ENCODE measurements around the gene MOB3B. TPM values are rescaled to one million over a fixed set of nuclear protein-coding genes. Genes with fewer than 3 reads are reported as not detected.

Gene MOB3B
- total RNA-seq, 6 experiments from 2014 or later: not detected

DNA sequence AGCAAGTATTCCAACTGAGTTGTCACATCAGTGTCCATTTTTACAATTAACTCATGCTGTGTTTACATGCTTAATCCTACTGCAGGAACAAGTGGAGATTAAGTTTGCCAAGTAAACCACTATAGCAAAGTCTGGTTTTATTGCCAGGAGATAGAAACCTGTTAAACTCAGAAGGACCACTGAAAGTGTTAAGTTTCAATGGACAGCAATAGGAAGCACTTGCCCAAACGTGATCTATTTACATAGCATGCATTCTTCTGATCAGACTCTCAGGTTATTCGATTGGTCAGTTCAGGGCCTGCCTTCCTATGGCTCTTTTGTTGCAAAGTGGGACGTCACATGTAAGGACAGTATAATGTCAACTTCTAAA, 33.5 kb downstream of the MOB3B start:
- DNase-seq: no peak
- Mint-ChIP-seq H3K4me1 (ENCODE audit: low read depth) (peaks cover 5% of the 10 kb centered on the region; the same call in 1 of the 2 replicates), H3K4me3 (no peak overlapping the region), H3K9me3 (no peaks in the 10 kb centered on the region), H3K27me3 (ENCODE audit: insufficient read depth) (peaks cover 4% of the 10 kb centered on the region; the same call in 1 of the 2 replicates), H3K36me3 (ENCODE audit: low read depth) (no peaks in the 10 kb centered on the region), H3K27ac (no peak overlapping the region)
- TF ChIP-seq, protein P1, sequence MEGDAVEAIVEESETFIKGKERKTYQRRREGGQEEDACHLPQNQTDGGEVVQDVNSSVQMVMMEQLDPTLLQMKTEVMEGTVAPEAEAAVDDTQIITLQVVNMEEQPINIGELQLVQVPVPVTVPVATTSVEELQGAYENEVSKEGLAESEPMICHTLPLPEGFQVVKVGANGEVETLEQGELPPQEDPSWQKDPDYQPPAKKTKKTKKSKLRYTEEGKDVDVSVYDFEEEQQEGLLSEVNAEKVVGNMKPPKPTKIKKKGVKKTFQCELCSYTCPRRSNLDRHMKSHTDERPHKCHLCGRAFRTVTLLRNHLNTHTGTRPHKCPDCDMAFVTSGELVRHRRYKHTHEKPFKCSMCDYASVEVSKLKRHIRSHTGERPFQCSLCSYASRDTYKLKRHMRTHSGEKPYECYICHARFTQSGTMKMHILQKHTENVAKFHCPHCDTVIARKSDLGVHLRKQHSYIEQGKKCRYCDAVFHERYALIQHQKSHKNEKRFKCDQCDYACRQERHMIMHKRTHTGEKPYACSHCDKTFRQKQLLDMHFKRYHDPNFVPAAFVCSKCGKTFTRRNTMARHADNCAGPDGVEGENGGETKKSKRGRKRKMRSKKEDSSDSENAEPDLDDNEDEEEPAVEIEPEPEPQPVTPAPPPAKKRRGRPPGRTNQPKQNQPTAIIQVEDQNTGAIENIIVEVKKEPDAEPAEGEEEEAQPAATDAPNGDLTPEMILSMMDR (IDR thresholded peaks at IDR 0.05): no peak

DNA sequence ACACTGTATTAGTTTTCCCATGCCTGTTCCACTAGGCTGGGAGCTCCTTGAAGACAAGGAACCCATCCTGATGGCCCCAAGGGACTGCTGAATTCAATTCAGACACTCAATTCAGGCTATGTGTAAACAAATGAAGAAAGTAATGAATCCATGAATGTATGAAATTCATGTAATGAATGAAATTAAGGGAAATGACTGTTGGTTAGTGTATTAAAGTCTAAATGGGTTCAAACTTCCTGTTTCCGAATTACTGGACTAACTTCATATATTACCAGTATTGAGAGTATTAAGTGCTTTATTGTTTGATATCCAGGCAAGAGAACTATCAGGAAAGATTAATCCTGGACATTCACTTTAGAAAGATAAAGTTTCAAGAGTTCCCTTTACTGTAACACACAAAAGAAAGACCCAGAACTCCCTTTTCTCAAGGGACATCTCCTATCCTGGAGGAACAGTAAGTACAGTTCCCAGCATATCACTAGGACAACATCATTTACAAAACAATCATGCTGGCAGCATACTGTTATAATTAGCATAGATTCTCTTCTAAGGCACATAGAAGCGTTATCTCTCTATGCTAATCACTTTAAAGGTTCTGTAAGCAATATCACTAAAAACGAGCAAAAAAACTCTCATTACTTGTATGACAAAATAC, 34.0 kb downstream of the MOB3B start:
- peaks cover 5% of the 10 kb centered on the region; the same call in 1 of the 2 replicates for H3K4me1 Mint-ChIP-seq (ENCODE audit: low read depth)
- peaks cover 4% of the 10 kb centered on the region; the same call in 1 of the 2 replicates for H3K27me3 Mint-ChIP-seq (ENCODE audit: insufficient read depth)
- no peak overlapping the region for H3K27ac Mint-ChIP-seq
- no peak for DNase-seq
- no peaks in the 10 kb centered on the region for H3K36me3 Mint-ChIP-seq (ENCODE audit: low read depth)
- no peak overlapping the region for H3K4me3 Mint-ChIP-seq
- H3K9me3 Mint-ChIP-seq: no peaks in the 10 kb centered on the region
- TF ChIP-seq, protein P1 (IDR thresholded peaks at IDR 0.05): no peak

DNA sequence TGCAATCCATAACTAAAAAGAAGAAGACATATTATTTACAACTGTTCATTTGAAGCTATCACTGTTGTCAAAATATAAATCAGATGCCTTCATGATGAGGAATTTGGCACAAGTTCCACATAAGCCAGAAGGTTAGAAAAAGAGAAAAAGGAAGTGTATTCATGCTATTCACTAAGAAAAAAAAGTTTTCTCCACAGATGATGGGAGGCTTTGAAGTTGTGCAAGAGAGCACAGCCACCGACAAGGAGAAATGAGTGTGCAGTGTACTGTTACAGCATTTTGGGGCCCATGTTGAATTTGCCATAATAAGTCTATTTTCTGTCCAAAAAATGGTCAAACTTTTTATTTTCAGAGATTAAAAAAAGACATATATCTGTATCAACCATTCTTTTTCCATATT, 38.5 kb downstream of the MOB3B start:
- H3K27ac Mint-ChIP-seq: no peak overlapping the region
- H3K9me3 Mint-ChIP-seq: no peaks in the 10 kb centered on the region
- peaks cover 4% of the 10 kb centered on the region for H3K27me3 Mint-ChIP-seq (ENCODE audit: insufficient read depth)
- H3K36me3 Mint-ChIP-seq (ENCODE audit: low read depth): no peaks in the 10 kb centered on the region
- H3K4me1 Mint-ChIP-seq (ENCODE audit: low read depth): no peaks in the 10 kb centered on the region
- H3K4me3 Mint-ChIP-seq: no peak overlapping the region
- TF ChIP-seq, protein P1 (IDR thresholded peaks at IDR 0.05): no peak
- no peak for DNase-seq

DNA sequence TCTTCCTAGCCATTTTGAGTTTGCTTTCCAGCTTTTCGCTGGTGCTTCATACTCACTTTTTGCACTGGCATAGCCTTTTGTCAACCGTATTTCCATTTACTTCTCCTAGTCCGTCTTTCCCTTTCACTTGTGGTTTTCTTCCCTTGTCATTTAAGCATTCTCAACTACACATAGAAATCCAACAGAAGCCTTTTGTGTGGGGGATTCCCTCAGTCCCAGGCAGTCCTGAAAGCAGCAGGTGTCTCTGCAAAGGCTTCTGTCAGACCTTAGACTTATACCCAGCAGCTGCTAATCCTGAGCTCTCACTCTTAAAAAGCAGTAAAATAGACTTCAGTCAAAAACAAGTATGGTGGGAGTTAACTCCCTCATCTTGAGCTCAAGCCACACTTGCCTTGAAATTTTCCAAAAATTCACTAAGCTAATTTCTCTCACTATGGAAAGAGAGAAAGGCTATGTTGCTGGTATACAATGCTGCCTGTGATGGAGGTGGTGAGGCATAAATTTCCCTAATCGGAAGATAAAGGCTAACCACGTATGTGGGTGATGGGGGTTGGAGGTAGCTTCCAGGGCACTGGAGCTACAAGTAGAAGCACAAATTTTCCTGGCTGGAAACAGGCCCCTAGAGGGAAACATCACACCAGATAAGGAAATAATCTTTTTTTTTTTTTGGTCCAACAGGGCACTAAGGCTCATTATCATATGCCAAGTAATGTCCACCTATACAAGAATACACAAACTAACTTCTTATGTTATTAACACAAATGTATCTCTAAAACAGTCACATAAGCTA, 40.3 kb downstream of the MOB3B start:
- Mint-ChIP-seq H3K9me3 (no peaks in the 10 kb centered on the region), H3K36me3 (ENCODE audit: low read depth) (no peaks in the 10 kb centered on the region), H3K27ac (no peak overlapping the region), H3K27me3 (ENCODE audit: insufficient read depth) (peaks cover 2% of the 10 kb centered on the region), H3K4me3 (no peak overlapping the region), H3K4me1 (ENCODE audit: low read depth) (no peaks in the 10 kb centered on the region)
- TF ChIP-seq, protein P1 (IDR thresholded peaks at IDR 0.05): no peak
- no peak for DNase-seq

DNA sequence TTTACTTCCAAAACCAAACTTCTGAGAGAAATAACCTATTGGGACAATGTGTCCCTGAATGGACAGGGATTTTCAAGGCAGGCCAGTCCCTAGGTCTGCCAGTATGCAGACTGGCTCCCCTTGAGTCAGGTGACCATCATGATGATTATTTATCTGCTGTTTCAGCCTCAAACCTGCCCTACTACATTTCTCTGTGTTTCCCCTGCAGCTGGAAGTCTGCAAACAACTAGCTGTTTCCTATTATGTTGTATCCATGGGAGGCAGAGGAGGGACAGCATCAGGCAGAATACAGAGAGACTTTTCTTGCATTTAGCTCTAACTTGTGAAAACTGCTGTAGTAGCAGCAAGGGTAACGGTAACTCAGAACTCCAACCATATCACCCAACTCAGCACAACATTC, 41.7 kb downstream of the MOB3B start:
- Mint-ChIP-seq H3K9me3 (no peaks in the 10 kb centered on the region), H3K4me1 (ENCODE audit: low read depth) (no peaks in the 10 kb centered on the region), H3K4me3 (no peak overlapping the region), H3K36me3 (ENCODE audit: low read depth) (no peaks in the 10 kb centered on the region), H3K27me3 (ENCODE audit: insufficient read depth) (peaks cover 3% of the 10 kb centered on the region; the same call in 1 of the 2 replicates), H3K27ac (no peak overlapping the region)
- TF ChIP-seq, protein P1 (IDR thresholded peaks at IDR 0.05): no peak
- no peak for DNase-seq

All from HFFc6 (cell line).